Ishikawa (cell line): ENCODE data around the gene AVP.

Experiments used
- CEBPB ChIP-seq: IDR thresholded peaks from 2 replicates; pipeline ENCODE4 v1.6.1; 2012
- CREB1 ChIP-seq: IDR thresholded peaks from 2 replicates; pipeline ENCODE4 v1.6.1; 2012; ENCODE audit warnings: low read depth
- EGR1 ChIP-seq: IDR thresholded peaks from 2 replicates; pipeline ENCODE4 v1.6.1; 2012
- EP300 ChIP-seq: IDR thresholded peaks from 2 replicates; pipeline ENCODE4 v1.6.1; 2012; ENCODE audit warnings: borderline replicate concordance
- FOXM1 ChIP-seq: IDR thresholded peaks from 2 replicates; pipeline ENCODE4 v1.6.1; 2012; ENCODE audit warnings: low read depth, borderline replicate concordance
- NFIC ChIP-seq: IDR thresholded peaks from 2 replicates; pipeline ENCODE4 v1.6.1; 2012
- RAD21 ChIP-seq: IDR thresholded peaks from 2 replicates; pipeline ENCODE4 v1.6.1; 2012; ENCODE audit warnings: low read depth
- REST ChIP-seq: IDR thresholded peaks from 2 replicates; pipeline ENCODE4 v1.6.1; 2012; ENCODE audit warnings: low read depth, mild to moderate bottlenecking
- TAF1 ChIP-seq: IDR thresholded peaks from 2 replicates; pipeline ENCODE4 v1.6.1; 2012; ENCODE audit warnings: low read depth, mild to moderate bottlenecking
- TEAD4 ChIP-seq: IDR thresholded peaks from 2 replicates; pipeline ENCODE4 v1.6.1; 2012
- YY1 ChIP-seq: IDR thresholded peaks from 2 replicates; pipeline ENCODE4 v1.6.1; 2012; ENCODE audit warnings: low read depth
- ZBTB7A ChIP-seq: IDR thresholded peaks from 2 replicates; pipeline ENCODE4 v1.6.1; 2012; ENCODE audit warnings: low read depth
- TF ChIP-seq, protein P1 (sequence below): IDR thresholded peaks from 2 replicates; pipeline ENCODE4 v1.6.1; 2012
- TF ChIP-seq, protein P2 (sequence below): IDR thresholded peaks from 2 replicates; pipeline ENCODE4 v1.6.1; 2012

Gene AVP

GRCh38 chr20:3093861-3094361 is 9.4 kb upstream of the AVP start:
- TF ChIP-seq REST (no peak), EGR1 (no peak), CEBPB (no peak), EP300 (no peak), TEAD4 (no peak), NFIC (no peak), ZBTB7A (no peak), TAF1 (no peak), YY1 (no peak), RAD21 (no peak)
- TF ChIP-seq, protein P1, sequence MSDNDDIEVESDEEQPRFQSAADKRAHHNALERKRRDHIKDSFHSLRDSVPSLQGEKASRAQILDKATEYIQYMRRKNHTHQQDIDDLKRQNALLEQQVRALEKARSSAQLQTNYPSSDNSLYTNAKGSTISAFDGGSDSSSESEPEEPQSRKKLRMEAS, result no peak
- TF ChIP-seq, protein P2, sequence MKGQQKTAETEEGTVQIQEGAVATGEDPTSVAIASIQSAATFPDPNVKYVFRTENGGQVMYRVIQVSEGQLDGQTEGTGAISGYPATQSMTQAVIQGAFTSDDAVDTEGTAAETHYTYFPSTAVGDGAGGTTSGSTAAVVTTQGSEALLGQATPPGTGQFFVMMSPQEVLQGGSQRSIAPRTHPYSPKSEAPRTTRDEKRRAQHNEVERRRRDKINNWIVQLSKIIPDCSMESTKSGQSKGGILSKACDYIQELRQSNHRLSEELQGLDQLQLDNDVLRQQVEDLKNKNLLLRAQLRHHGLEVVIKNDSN, result no peak

GRCh38 chr20:3092611-3093379 is 8.3 kb upstream of the AVP start:
- TF ChIP-seq FOXM1 (no peak), RAD21 (no peak), EP300 (no peak), TAF1 (no peak), REST (no peak), CREB1 (no peak), TEAD4 (no peak)
- TF ChIP-seq, protein P2, result no peak

DNA sequence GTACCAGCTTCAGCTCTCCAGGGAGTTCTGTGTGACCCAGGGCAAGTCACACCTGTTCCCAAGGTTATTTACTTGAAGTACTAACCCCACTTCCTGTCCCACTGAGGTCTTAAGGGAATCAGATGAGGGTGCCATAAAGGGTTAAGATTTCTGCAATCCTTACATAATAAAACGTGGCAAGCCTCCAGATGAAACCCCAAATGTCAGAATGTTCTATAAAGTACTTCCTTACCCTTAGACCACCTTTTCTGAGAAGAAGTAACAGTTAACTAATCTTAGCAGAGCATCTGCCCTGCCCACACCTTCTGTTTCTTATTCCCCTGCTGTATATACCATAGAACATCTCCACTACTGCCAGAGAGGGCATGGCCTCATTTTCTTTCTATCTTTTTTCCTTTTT is 6.0 kb upstream of the AVP start:
- TF ChIP-seq, protein P2, result no peak
- TF ChIP-seq CREB1 (no peak), EP300 (no peak)

GRCh38 chr20:3088031-3088430 is 3.5 kb upstream of the AVP start:
- TF ChIP-seq, protein P1, result no peak
- no peak for TF ChIP-seq EGR1
- no peak for TF ChIP-seq CREB1
- no peak for TF ChIP-seq TEAD4
- TF ChIP-seq YY1, result no peak
- no peak for TF ChIP-seq CEBPB
- TF ChIP-seq REST, result no peak
- TF ChIP-seq, protein P2, result no peak
